Measurements from ENCODE around the gene TBC1D14.

TBC1D14 gene

GRCh38 chr4:7040765-7041164 is 131.1 kb downstream of the TBC1D14 start:
- Histone ChIP-seq H3K4me3 (ENCODE audit: low read depth, low read length) (no peak overlapping the region), H3K36me3 (no peaks in the 10 kb centered on the region), H3K9me3 (no peaks in the 10 kb centered on the region), H3K27me3 (no peaks in the 10 kb centered on the region), H3K4me1 (peaks cover 5% of the 10 kb centered on the region; the same call in 1 of the 2 replicates)
- no peak for DNase-seq
- no peak for TF ChIP-seq CTCF (IDR thresholded peaks at IDR 0.05; ENCODE audit: low read depth, low read length)

DNA sequence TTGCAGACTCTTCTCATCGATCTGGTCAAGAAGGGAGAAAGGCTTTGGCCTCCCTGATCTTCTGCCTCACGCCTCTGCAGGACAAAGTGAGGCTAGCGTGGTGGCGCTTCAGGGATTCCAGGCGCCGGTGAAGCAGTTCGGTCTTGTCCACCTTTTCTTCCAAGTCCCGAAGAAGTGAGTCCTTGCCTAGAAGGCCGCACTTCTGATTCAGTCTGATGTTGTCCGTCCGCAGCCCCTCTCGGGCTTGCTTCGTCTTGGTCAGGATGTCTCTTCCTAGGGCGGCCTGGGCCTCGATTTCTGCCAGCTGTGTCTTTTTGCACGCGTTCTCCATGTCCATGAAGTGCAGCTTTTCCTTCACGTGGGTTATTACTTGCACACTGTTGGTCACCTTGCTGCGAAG is 131.6 kb downstream of the TBC1D14 start:
- no peak for DNase-seq
- TF ChIP-seq CTCF (IDR thresholded peaks at IDR 0.05; ENCODE audit: low read depth, low read length) = no peak
- Histone ChIP-seq H3K27me3 (no peaks in the 10 kb centered on the region), H3K9me3 (no peaks in the 10 kb centered on the region), H3K4me3 (ENCODE audit: low read depth, low read length) (no peak overlapping the region), H3K4me1 (peaks cover 10% of the 10 kb centered on the region; the same call in 1 of the 2 replicates), H3K36me3 (no peaks in the 10 kb centered on the region)

GRCh38 chr4:7041801-7042502 is 132.3 kb downstream of the TBC1D14 start:
- DNase-seq = no peak
- H3K9me3 ChIP-seq = no peaks in the 10 kb centered on the region
- H3K4me3 ChIP-seq (ENCODE audit: low read depth, low read length) = peak overlapping the region; percentile 66
- no peaks in the 10 kb centered on the region for H3K27me3 ChIP-seq
- H3K4me1 ChIP-seq = peaks cover 14% of the 10 kb centered on the region; the same call in 1 of the 2 replicates
- no peak for TF ChIP-seq CTCF (IDR thresholded peaks at IDR 0.05; ENCODE audit: low read depth, low read length)
- H3K36me3 ChIP-seq = no peaks in the 10 kb centered on the region

DNA sequence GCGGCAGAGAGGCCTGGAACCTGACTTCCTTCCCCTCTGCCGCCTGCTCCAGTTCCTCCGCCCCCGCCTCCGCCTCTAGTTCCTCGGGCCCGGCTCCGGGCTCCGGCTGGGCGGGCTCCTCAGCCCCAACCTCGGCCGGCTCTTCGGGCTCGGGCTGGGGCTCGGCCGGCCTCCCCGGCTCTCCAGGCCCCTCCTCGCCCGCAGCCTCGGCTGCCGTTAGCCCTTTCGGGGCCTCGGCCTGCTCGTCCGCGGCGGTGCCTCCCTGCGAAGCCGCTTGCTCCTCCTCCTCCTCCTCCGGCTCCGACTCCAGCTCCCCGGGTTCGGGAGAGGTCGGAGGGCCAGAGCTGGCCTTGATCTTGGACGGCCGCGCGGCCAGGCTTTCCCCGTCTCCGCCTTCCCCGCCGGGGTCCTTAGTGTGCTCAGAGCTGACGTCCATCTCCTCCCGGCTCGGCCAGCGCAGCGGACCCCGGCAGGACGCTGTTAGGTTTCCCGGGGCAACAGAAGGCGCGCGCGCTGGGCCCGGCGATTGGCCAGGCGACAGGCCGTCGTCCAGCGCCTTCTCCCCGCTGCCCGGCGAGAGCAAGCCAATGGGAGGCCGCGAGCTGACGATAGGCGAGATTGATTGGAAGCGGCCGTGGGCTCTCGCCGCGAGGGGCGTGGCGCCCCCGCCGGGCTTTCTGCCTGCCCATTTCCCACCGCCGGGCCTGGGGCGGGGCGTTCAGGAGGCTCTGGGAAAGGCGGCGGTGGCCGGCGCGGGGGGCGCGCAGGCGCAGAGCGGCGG is 133.1 kb downstream of the TBC1D14 start:
- Histone ChIP-seq H3K9me3 (no peaks in the 10 kb centered on the region), H3K4me3 (ENCODE audit: low read depth, low read length) (peak overlapping the region; percentile 66), H3K4me1 (peaks cover 14% of the 10 kb centered on the region; the same call in 1 of the 2 replicates), H3K36me3 (no peaks in the 10 kb centered on the region), H3K27me3 (no peaks in the 10 kb centered on the region)
- no peak for TF ChIP-seq CTCF (IDR thresholded peaks at IDR 0.05; ENCODE audit: low read depth, low read length)
- peak; percentile 98 for DNase-seq

DNA sequence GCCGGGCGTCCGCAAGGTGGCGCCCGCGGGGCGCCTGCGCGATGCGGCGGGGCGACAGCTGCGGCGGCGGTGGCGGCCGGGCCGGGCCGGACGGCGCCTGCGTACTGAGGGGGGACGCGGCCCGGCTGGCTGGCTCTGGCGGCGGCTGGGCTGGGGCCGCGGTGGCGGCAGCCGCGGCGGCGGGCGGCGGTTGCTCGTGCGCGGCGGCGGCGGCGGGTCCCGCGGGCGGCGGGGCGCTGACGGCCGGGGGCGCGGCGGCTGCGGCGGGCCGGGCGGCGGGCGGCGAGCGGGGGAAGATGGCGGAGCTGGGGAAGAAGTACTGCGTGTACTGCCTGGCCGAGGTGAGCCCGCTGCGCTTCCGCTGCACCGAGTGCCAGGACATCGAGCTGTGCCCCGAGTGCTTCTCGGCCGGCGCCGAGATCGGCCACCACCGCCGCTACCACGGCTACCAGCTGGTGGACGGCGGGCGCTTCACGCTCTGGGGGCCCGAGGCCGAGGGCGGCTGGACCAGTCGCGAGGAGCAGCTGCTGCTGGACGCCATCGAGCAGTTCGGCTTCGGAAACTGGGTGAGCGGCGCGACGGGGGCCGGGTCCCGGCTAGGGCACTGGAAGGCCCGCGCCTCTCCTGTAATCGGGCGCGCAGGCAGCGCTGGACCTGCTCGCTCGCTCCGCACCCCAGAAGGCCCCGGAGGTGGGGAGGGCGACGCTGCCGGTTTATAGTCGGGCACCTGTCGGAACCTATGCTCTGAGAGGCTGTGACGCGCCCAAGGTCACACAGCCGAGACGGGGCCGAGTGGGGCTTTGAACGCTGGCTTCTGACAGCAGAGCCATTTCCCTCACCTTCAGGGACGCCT is 133.9 kb downstream of the TBC1D14 start, which contains the start of gene TADA2B:
Gene TADA2B, plus strand, starts transcription at position 89 of the 853 bp plus-strand sequence. Its CDS starts 208 bp downstream, at position 297.
- H3K36me3 ChIP-seq = no peaks in the 10 kb centered on the region
- no peaks in the 10 kb centered on the region for H3K9me3 ChIP-seq
- peak; percentile 52 for DNase-seq
- H3K4me3 ChIP-seq (ENCODE audit: low read depth, low read length) = peak within 1 kb of the TSS; percentile 95
- H3K4me1 ChIP-seq = peaks cover 14% of the 10 kb centered on the region; the same call in 1 of the 2 replicates
- no peak for TF ChIP-seq CTCF (IDR thresholded peaks at IDR 0.05; ENCODE audit: low read depth, low read length)
- no peaks in the 10 kb centered on the region for H3K27me3 ChIP-seq

All from BE2C (cell line).